Heart left ventricle (tissue), 16 donors: ENCODE results near the gene FSTL5. TPM values are rescaled to one million over a fixed set of nuclear protein-coding genes. Genes with fewer than 3 reads are reported as not detected.
A peak's percentile ranks its signal among the peaks of the same experiment; 100 is the strongest.

Source experiments
- ATAC-seq, 4 donors: fragments of 200-7000 bp; cut with Tn5 transposase; one replicate each; pipeline ENCODE4 v1.9.1; 2020 to 2022; ENCODE audit warnings: moderate library complexity in 4 of 4, mild to moderate bottlenecking in 3 of 4, moderate number of reproducible peaks in 1 of 4
- DNase-seq, 5 donors: peaks; one replicate each; pipeline ENCODE4 v3.0.0-alpha.2; 2020
- H3K27ac ChIP-seq, 12 donors: fragments of 200-600 bp; sonication (generic) in 4 of 12; one replicate each; pipeline versions ENCODE4 v1.5.0 to v1.8.0; 2016 to 2022; ENCODE audit warnings: mild to moderate bottlenecking in 2 of 12
- H3K27me3 ChIP-seq, 9 donors: fragments of 200-600 bp; sonication (generic) in 2 of 9; one replicate each; pipeline versions ENCODE4 v1.5.1 to v1.8.0; 2016 to 2022; ENCODE audit warnings: mild to moderate bottlenecking in 3 of 9
- H3K36me3 ChIP-seq, 9 donors: fragments of 200-600 bp; sonication (generic) in 2 of 9; one replicate each; pipeline versions ENCODE4 v1.5.0 to v1.8.0; 2018 to 2022; ENCODE audit warnings: mild to moderate bottlenecking in 2 of 9
- H3K4me1 ChIP-seq, 12 donors: fragments of 200-600 bp; sonication (generic) in 4 of 12; one replicate each; pipeline versions ENCODE4 v1.5.0 to v1.8.0; 2016 to 2022; ENCODE audit warnings: mild to moderate bottlenecking in 3 of 12
- H3K4me3 ChIP-seq, 12 donors: fragments of 200-600 bp; sonication (generic) in 4 of 12; one replicate each; pipeline versions ENCODE4 v1.5.0 to v1.8.0; 2017 to 2022; ENCODE audit warnings: mild to moderate bottlenecking in 9 of 12, moderate library complexity in 4 of 12
- H3K9me3 ChIP-seq, 12 donors: fragments of 200-600 bp; sonication (generic) in 4 of 12; one replicate each; pipeline versions ENCODE4 v1.5.0 to v1.8.0; 2016 to 2022; ENCODE audit warnings: mild to moderate bottlenecking in 1 of 12
- POLR2A ChIP-seq, 2 donors: fragments of 450-650 bp; IDR thresholded peaks; one replicate each; pipeline ENCODE4 v1.6.1; 2017; ENCODE audit warnings: antibody characterized with exemption in 2 of 2, mild to moderate bottlenecking in 2 of 2, moderate library complexity in 2 of 2
- whole genome bisulfite sequencing, 4 donors: extraction: QIAGEN DNeasy Blood & Tissue Kit in 2 of 4; methylation state at CpG; one replicate each; pipeline versions ENCODE4 v1.1.5 to v1.1.7; 2013 to 2018; 5-methylcytosine and 5-hydroxymethylcytosine counted together
- intact Hi-C, 10 donors: fragments of 100-400 bp; cut with DNase I; formaldehyde crosslinking; loops; one replicate each; pipeline versions ENCODE4 v1.11.1 to v1.14.2; 2022
- polyA plus RNA-seq, 2 donors: library from polyadenylated mRNA; stranded (reverse); fragments of 200-250 nt; gene quantifications; one replicate each; pipeline ENCODE4 v1.2.3, GENCODE V29; 2013
- total RNA-seq, 9 donors: library from RNA; depleted of rRNA in 2 of 9; stranded (reverse); fragments of >200 nt in 2 of 9; fragmentation: NEBNext Ultra II Directional in 3 of 9; extraction: Animal tissue kit (Norgen Biotek cat#: 25700) in 3 of 9; gene quantifications; one replicate each; pipeline versions ENCODE4 v1.1.0 to v1.2.4, GENCODE V29; 2016 to 2023
- TF ChIP-seq, protein P1 (sequence below), 12 donors: fragments of 200-600 bp; sonication (generic) in 4 of 12; IDR thresholded peaks; one replicate each; pipeline versions ENCODE4 v1.5.0 to v1.8.0; 2018 to 2022; ENCODE audit warnings: antibody characterized with exemption in 12 of 12, mild to moderate bottlenecking in 5 of 12
- donor health status: ischemic (EF 13 %, LVEDD 7.1; RV severe dilation, severe dysfunction).
- donor health status: healthy with polysubstance abuse.
- donor health status: DM: no; HTN: yes; CAD: no.
- donor health status: DM: no; HTN: no; CAD: no.
- donor health status: ischemic (EF 25% LVEDD 6.9; RV normal size, moderate dysfunction).
- donor health status: ischemic (EF 25% LVEDD 5.7; RV mildly dilated, moderate dysfunction).
- donor health status: healthy.
- donor health status: DM: yes; HTN: yes; CAD: no.
- donor health status: ischemic (EF 35%, LVEDD 5.7; RV mildly dilated, moderate dysfunction).
- donor health status: nonischemic (EF 11% LVEDD 7.7; RV severe dilation, severe dysfunction).
- donor health status: DM: yes; HTN: yes; CAD: no.
- donor health status: PGD.
- donor health status: ischemic (EF 29% LVEDD 5.4; RV normal size, mild dysfunction).
- donor health status: nonischemic (EF 23%, LVEDD 6.1; RV moderate dilation, normal function).

Gene FSTL5
- total and polyA plus RNA-seq, 11 donors: not detected

DNA sequence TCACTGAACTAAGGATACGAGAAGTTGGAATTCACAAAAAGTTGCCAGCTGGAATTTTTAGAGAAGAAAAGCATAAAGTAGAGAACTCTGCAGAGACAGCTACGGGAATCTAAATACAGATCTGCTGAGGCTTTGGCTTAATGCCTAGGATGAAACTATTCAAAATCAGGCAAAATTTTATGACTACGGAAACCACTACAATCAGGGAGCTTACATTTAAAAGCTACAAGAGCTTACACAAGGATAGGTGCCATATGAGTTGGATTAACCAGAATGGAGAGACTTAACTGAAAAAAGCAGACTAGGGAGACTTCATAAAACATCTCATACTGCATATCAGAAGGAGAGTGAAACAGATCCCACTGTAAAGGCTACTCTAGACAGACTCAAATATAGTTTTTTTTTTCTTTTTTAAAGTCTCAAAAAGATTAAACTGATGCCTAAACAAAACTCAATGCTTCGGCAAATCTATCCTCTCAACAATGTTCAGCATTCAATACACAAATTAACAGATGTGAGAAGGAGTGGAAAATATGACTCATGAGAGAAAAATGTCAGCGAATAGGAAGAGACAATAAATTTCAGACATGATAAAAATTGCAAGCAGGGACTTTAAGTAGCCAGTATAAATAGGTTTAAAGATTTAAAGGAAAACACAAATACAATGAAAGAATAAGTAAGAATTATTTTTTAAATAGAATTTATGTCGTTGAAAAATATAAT is 586.1 kb downstream of the FSTL5 start:
- Histone ChIP-seq H3K27me3 (no peaks in the 10 kb centered on the region), H3K9me3 (peaks cover 0 to 15% (median 0%) of the 10 kb centered on the region in 12 donors), H3K4me3 (peak overlapping the region in 1 of 12 donors; percentile 6), H3K4me1 (no peaks in the 10 kb centered on the region), H3K36me3 (no peaks in the 10 kb centered on the region), H3K27ac (peak overlapping the region in 2 of 12 donors; percentile 5 to 13)
- intact Hi-C loops: no loop called here
- DNase-seq (no peak), ATAC-seq (peak in 1 of 4 donors; percentile 54)
- no peak for TF ChIP-seq POLR2A (IDR thresholded peaks at IDR 0.05)
- TF ChIP-seq, protein P1, sequence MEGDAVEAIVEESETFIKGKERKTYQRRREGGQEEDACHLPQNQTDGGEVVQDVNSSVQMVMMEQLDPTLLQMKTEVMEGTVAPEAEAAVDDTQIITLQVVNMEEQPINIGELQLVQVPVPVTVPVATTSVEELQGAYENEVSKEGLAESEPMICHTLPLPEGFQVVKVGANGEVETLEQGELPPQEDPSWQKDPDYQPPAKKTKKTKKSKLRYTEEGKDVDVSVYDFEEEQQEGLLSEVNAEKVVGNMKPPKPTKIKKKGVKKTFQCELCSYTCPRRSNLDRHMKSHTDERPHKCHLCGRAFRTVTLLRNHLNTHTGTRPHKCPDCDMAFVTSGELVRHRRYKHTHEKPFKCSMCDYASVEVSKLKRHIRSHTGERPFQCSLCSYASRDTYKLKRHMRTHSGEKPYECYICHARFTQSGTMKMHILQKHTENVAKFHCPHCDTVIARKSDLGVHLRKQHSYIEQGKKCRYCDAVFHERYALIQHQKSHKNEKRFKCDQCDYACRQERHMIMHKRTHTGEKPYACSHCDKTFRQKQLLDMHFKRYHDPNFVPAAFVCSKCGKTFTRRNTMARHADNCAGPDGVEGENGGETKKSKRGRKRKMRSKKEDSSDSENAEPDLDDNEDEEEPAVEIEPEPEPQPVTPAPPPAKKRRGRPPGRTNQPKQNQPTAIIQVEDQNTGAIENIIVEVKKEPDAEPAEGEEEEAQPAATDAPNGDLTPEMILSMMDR (IDR thresholded peaks at IDR 0.05): no peak
- 43 to 60% (median 47%) methylated on average over 6 of the region's 6 CpGs for WGBS, 4 donors

DNA sequence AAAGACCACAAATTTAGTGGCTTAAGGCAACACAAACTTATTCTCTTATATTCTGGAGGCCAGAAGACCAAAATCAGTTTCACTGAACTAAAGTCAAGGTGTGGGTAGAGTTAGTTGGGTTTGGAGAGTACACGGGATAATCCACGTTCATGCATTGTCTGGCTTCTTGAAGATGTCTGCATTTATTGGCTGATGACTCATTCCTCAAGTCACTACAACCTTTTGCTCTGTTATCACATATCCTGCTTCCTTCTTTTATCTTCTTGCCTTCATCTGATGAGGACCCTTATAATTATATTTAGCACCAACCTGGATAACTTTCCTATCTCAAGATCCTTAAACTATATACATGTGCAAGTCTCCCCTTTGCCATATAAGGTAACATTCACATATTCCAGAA is 590.0 kb downstream of the FSTL5 start:
- no peak for ATAC-seq
- Histone ChIP-seq H3K36me3 (no peaks in the 10 kb centered on the region), H3K9me3 (peaks cover 0 to 15% (median 0%) of the 10 kb centered on the region in 12 donors), H3K4me3 (no peak overlapping the region), H3K27me3 (no peaks in the 10 kb centered on the region), H3K4me1 (no peaks in the 10 kb centered on the region), H3K27ac (no peak overlapping the region)
- no peak for DNase-seq
- WGBS, 4 donors: 67 to 85% (median 75%) methylated on average over 2 of the region's 2 CpGs
- intact Hi-C loops: no loop called here
- TF ChIP-seq POLR2A (IDR thresholded peaks at IDR 0.05): no peak
- TF ChIP-seq, protein P1 (IDR thresholded peaks at IDR 0.05): no peak

DNA sequence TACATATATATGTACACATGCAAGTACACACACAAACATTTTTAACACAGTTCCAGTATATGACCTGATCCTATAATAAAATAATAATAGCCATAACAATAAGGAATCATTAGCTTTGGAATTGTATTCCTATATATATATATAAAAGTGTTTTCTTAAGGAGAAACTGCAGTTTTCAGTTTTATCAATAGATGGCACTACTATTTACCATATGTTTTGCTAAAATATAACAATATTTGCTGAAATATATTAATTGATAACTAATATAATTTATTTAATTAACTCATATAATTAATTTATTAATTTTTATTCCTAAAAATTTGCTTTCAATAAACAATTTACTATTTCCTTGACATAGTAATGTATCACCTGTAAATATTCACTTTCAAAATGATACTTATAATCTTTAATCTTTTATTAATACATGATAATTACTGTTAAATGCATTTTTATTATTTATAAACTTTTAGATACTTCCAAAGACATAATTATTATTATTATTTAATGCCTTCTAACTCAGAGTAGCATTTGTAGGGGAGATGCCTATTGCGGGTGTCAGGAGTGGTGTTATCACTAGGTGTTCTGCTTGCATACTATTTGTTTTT is 599.5 kb downstream of the FSTL5 start:
- TF ChIP-seq POLR2A (IDR thresholded peaks at IDR 0.05): no peak
- TF ChIP-seq, protein P1 (IDR thresholded peaks at IDR 0.05): peak in 6 of 12 donors; percentile 23 to 41 (median 32)
- peaks cover 0 to 7% (median 0%) of the 10 kb centered on the region in 12 donors for H3K9me3 ChIP-seq
- no peaks in the 10 kb centered on the region for H3K27me3 ChIP-seq
- intact Hi-C loops: no loop called here
- H3K27ac ChIP-seq: no peak overlapping the region
- no peak overlapping the region for H3K4me3 ChIP-seq
- no peaks in the 10 kb centered on the region for H3K4me1 ChIP-seq
- ATAC-seq (no peak), DNase-seq (no peak)
- 92 to 98% (median 97%) methylated on average over 1 of the region's 1 CpG for WGBS, 4 donors
- no peaks in the 10 kb centered on the region for H3K36me3 ChIP-seq
